ENCODE data around the gene INF2.

DNA sequence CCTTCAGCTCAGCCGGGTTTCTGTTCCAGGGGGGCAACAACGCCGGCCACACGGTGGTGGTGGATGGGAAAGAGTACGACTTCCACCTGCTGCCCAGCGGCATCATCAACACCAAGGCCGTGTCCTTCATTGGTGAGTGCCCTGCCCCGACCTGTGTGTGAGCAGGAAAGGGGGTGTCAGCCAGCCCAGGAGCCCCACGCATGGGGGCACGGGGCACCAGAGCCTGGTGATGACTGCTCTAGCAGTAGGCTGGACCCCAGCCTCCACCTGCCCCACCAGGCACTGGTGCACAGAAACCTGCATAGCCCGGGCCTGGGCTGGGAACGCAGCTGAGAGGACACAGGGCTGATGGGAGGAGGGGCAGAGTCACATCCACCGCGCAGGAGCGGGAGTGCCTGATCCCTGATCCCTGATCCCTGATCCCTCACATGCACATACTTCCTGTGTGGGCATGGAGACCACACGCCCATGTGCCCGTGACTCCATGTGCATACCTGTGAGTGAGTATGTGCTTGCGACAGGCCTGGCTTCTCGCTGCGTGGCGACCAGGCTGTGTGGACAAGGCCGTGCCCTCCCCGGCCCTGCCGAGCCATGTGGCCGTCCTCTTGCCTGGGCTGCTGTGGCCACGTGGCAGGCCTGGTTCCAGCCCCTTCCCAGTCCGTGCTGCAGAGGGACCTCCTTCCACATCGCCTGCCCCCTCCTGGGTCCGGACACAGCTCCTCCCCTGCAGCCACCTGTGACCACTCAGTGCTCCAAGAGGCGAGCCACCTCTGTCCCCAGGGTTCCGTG lies 45.8 kb downstream of the INF2 start:
- TF ChIP-seq POLR2A (IDR thresholded peaks at IDR 0.05): no peak
- TF ChIP-seq, protein P1, sequence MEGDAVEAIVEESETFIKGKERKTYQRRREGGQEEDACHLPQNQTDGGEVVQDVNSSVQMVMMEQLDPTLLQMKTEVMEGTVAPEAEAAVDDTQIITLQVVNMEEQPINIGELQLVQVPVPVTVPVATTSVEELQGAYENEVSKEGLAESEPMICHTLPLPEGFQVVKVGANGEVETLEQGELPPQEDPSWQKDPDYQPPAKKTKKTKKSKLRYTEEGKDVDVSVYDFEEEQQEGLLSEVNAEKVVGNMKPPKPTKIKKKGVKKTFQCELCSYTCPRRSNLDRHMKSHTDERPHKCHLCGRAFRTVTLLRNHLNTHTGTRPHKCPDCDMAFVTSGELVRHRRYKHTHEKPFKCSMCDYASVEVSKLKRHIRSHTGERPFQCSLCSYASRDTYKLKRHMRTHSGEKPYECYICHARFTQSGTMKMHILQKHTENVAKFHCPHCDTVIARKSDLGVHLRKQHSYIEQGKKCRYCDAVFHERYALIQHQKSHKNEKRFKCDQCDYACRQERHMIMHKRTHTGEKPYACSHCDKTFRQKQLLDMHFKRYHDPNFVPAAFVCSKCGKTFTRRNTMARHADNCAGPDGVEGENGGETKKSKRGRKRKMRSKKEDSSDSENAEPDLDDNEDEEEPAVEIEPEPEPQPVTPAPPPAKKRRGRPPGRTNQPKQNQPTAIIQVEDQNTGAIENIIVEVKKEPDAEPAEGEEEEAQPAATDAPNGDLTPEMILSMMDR (IDR thresholded peaks at IDR 0.05): no peak

All from upper lobe of left lung (tissue), 4 donors.